RWPE2 (cell line): ENCODE data around the gene SLC35F4.
A peak's percentile ranks its signal among the peaks of the same experiment; 100 is the strongest.

Experiments used
- ATAC-seq: fragments of 200-7000 bp; cut with Tn5 transposase; 3 replicates; pipeline ENCODE4 v1.9.1; 2021; ENCODE audit warnings: low read depth
- DNase-seq: peaks from one replicate; pipeline ENCODE4 v3.0.0-alpha.2; 2020; ENCODE audit warnings: low spot score
- H3K27ac ChIP-seq: fragments of 450-650 bp; 2 replicates; pipeline ENCODE4 v1.5.1; 2017; ENCODE audit warnings: mild to moderate bottlenecking; ENCODE audit not compliant: poor library complexity, severe bottlenecking
- H3K27me3 ChIP-seq: fragments of 250-450 bp; sonication (Bioruptor Pico); 2 replicates; pipeline ENCODE4 v1.5.1; 2021; ENCODE audit warnings: mild to moderate bottlenecking, moderate library complexity; ENCODE audit not compliant: insufficient read depth, poor library complexity, severe bottlenecking
- H3K36me3 ChIP-seq: fragments of 250-450 bp; sonication (Bioruptor Pico); 2 replicates; pipeline ENCODE4 v1.5.1; 2020; ENCODE audit warnings: low read depth, mild to moderate bottlenecking, moderate library complexity
- H3K4me1 ChIP-seq: fragments of 250-450 bp; sonication (Bioruptor Pico); 2 replicates; pipeline ENCODE4 v1.5.1; 2021; ENCODE audit warnings: mild to moderate bottlenecking, moderate library complexity; ENCODE audit not compliant: insufficient read depth, poor library complexity, severe bottlenecking
- H3K4me3 ChIP-seq: fragments of 250-450 bp; sonication (Bioruptor Pico); 2 replicates; pipeline ENCODE4 v1.5.1; 2021; ENCODE audit warnings: mild to moderate bottlenecking, moderate library complexity; ENCODE audit not compliant: severe bottlenecking
- H3K9me3 ChIP-seq: fragments of 250-450 bp; sonication (Bioruptor Pico); 2 replicates; pipeline ENCODE4 v1.5.1; 2021; ENCODE audit warnings: mild to moderate bottlenecking, moderate library complexity; ENCODE audit not compliant: severe bottlenecking
- TF ChIP-seq, protein P1 (sequence below): fragments of 450-650 bp; IDR thresholded peaks from one replicate; pipeline ENCODE4 v1.5.1; 2017; ENCODE audit warnings: mild to moderate bottlenecking, moderate library complexity; ENCODE audit not compliant: poor library complexity, severe bottlenecking

Gene SLC35F4

GRCh38 chr14:57660208-57660607 is 205.7 kb downstream of the SLC35F4 start:
- no peaks in the 10 kb centered on the region for H3K27me3 ChIP-seq
- no peak for DNase-seq
- no peak overlapping the region for H3K4me3 ChIP-seq
- TF ChIP-seq, protein P1, sequence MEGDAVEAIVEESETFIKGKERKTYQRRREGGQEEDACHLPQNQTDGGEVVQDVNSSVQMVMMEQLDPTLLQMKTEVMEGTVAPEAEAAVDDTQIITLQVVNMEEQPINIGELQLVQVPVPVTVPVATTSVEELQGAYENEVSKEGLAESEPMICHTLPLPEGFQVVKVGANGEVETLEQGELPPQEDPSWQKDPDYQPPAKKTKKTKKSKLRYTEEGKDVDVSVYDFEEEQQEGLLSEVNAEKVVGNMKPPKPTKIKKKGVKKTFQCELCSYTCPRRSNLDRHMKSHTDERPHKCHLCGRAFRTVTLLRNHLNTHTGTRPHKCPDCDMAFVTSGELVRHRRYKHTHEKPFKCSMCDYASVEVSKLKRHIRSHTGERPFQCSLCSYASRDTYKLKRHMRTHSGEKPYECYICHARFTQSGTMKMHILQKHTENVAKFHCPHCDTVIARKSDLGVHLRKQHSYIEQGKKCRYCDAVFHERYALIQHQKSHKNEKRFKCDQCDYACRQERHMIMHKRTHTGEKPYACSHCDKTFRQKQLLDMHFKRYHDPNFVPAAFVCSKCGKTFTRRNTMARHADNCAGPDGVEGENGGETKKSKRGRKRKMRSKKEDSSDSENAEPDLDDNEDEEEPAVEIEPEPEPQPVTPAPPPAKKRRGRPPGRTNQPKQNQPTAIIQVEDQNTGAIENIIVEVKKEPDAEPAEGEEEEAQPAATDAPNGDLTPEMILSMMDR = no peak
- no peaks in the 10 kb centered on the region for H3K9me3 ChIP-seq
- no peaks in the 10 kb centered on the region for H3K4me1 ChIP-seq
- ATAC-seq = no peak
- no peak overlapping the region for H3K27ac ChIP-seq
- no peaks in the 10 kb centered on the region for H3K36me3 ChIP-seq

GRCh38 chr14:57659052-57659451 is 206.8 kb downstream of the SLC35F4 start:
- DNase-seq = no peak

GRCh38 chr14:57657487-57657886 is 208.4 kb downstream of the SLC35F4 start:
- no peaks in the 10 kb centered on the region for H3K9me3 ChIP-seq
- no peak overlapping the region for H3K27ac ChIP-seq
- peak; percentile 54; the same call in 2 of the 3 replicates for ATAC-seq
- H3K36me3 ChIP-seq = no peaks in the 10 kb centered on the region
- no peak for DNase-seq
- no peak overlapping the region for H3K4me3 ChIP-seq
- no peaks in the 10 kb centered on the region for H3K4me1 ChIP-seq
- no peaks in the 10 kb centered on the region for H3K27me3 ChIP-seq
- TF ChIP-seq, protein P1 = no peak

More at GRCh38 chr14:57659052-57659451, 206.8 kb downstream of the SLC35F4 start:
- Histone ChIP-seq H3K36me3 (no peaks in the 10 kb centered on the region), H3K4me1 (no peaks in the 10 kb centered on the region), H3K27me3 (no peaks in the 10 kb centered on the region), H3K4me3 (no peak overlapping the region), H3K27ac (no peak overlapping the region), H3K9me3 (no peaks in the 10 kb centered on the region)
- TF ChIP-seq, protein P1 = no peak
- ATAC-seq = no peak

DNA sequence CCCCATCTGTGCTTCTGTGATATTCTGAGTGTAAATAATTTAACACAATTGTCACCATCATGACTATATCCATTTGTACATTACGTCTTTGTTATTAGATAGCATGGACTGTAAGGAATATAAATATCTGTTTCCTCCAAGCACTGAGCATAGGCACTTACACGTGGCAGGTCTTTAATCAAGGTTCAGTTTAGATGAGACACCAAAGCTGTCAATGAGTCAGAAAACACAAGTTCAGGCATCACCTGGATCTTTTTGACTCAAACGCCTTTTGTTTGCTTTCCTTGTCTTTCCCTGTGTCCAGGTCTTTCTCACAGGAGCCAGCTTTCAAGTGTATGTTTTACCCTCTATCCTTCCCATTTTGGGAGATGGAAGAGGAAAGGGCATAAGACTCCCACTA is 209.0 kb downstream of the SLC35F4 start:
- DNase-seq (no peak), ATAC-seq (peak; percentile 30; the same call in 1 of the 3 replicates)
- TF ChIP-seq, protein P1 = no peak
- Histone ChIP-seq H3K27ac (no peak overlapping the region), H3K4me1 (no peaks in the 10 kb centered on the region), H3K27me3 (no peaks in the 10 kb centered on the region), H3K9me3 (no peaks in the 10 kb centered on the region), H3K36me3 (no peaks in the 10 kb centered on the region), H3K4me3 (no peak overlapping the region)

- H3K9me3 ChIP-seq = no peaks in the 10 kb centered on the region
- no peak for ATAC-seq
- no peak overlapping the region for H3K27ac ChIP-seq
- H3K36me3 ChIP-seq = no peaks in the 10 kb centered on the region
- H3K27me3 ChIP-seq = peaks cover 9% of the 10 kb centered on the region
- TF ChIP-seq, protein P1 = no peak
- H3K4me1 ChIP-seq = no peaks in the 10 kb centered on the region
- DNase-seq = no peak
- H3K4me3 ChIP-seq = no peak overlapping the region
Observed at GRCh38 chr14:57652769-57653168, 213.1 kb downstream of the SLC35F4 start.
